Measurements from ENCODE around the gene CEP68.

GRCh38 chr2:65054749-65055421 is 1.3 kb upstream of the CEP68 start:
- TF ChIP-seq GATA2 (IDR thresholded peaks at IDR 0.05; ENCODE audit: low read depth, low read length) (no peak), GATA3 (IDR thresholded peaks at IDR 0.05; ENCODE audit: low read depth, low read length) (no peak)
